Measurements from ENCODE around the gene TMEM135. TPM values are rescaled to one million over a fixed set of nuclear protein-coding genes. Genes with fewer than 3 reads are reported as not detected.
"Not testable (repeated sequence)": the region's sequence is repeated elsewhere in the genome, so short reads cannot be mapped to it uniquely, and the experiment has no call there.

TMEM135 gene
- total RNA-seq, 1 donor from 2014 or later = 15.9 TPM

- DNase-seq (ENCODE audit: extremely low read depth, low read depth, low spot score) = no peak
These were observed 215.1 kb downstream of the TMEM135 start for GRCh38 chr11:87252869-87253268.

GRCh38 chr11:87254562-87254961 is 216.8 kb downstream of the TMEM135 start:
- no peak for DNase-seq (ENCODE audit: extremely low read depth, low read depth, low spot score)

GRCh38 chr11:87255589-87255988 is 217.9 kb downstream of the TMEM135 start:
- DNase-seq (ENCODE audit: extremely low read depth, low read depth, low spot score) = no peak

- DNase-seq (ENCODE audit: extremely low read depth, low read depth, low spot score) = no peak
These were observed 219.1 kb downstream of the TMEM135 start for GRCh38 chr11:87256694-87257340.

- no peak for DNase-seq (ENCODE audit: extremely low read depth, low read depth, low spot score)
These were observed 220.6 kb downstream of the TMEM135 start for GRCh38 chr11:87258171-87258833.

- no peak for DNase-seq (ENCODE audit: extremely low read depth, low read depth, low spot score)
These were observed 222.0 kb downstream of the TMEM135 start for GRCh38 chr11:87259736-87260135.

GRCh38 chr11:87260811-87261210 is 223.1 kb downstream of the TMEM135 start:
- DNase-seq (ENCODE audit: extremely low read depth, low read depth, low spot score) = no peak

GRCh38 chr11:87263264-87263838 is 225.6 kb downstream of the TMEM135 start:
- no peak for DNase-seq (ENCODE audit: extremely low read depth, low read depth, low spot score)

- no peak for DNase-seq (ENCODE audit: extremely low read depth, low read depth, low spot score)
These were observed 226.2 kb downstream of the TMEM135 start for GRCh38 chr11:87263979-87264378.

GRCh38 chr11:87265132-87265531 is 227.4 kb downstream of the TMEM135 start:
- no peak for DNase-seq (ENCODE audit: extremely low read depth, low read depth, low spot score)

- DNase-seq (ENCODE audit: extremely low read depth, low read depth, low spot score) = no peak
These were observed 228.2 kb downstream of the TMEM135 start for GRCh38 chr11:87265979-87266378.

- DNase-seq (ENCODE audit: extremely low read depth, low read depth, low spot score) = no peak
These were observed 229.0 kb downstream of the TMEM135 start for GRCh38 chr11:87266751-87267150.

- DNase-seq (ENCODE audit: extremely low read depth, low read depth, low spot score) = not testable (repeated sequence)
These were observed 234.2 kb downstream of the TMEM135 start for GRCh38 chr11:87271951-87272350.

GRCh38 chr11:87275176-87275575 is 237.4 kb downstream of the TMEM135 start:
- no peak for DNase-seq (ENCODE audit: extremely low read depth, low read depth, low spot score)

GRCh38 chr11:87280143-87280542 is 242.4 kb downstream of the TMEM135 start:
- no peak for DNase-seq (ENCODE audit: extremely low read depth, low read depth, low spot score)

GRCh38 chr11:87281496-87281895 is 243.8 kb downstream of the TMEM135 start:
- DNase-seq (ENCODE audit: extremely low read depth, low read depth, low spot score) = peak; percentile 72

- no peak for DNase-seq (ENCODE audit: extremely low read depth, low read depth, low spot score)
These were observed 246.6 kb downstream of the TMEM135 start for GRCh38 chr11:87284306-87284705.

GRCh38 chr11:87285674-87286073 is 247.9 kb downstream of the TMEM135 start:
- DNase-seq (ENCODE audit: extremely low read depth, low read depth, low spot score) = not testable (repeated sequence)

GRCh38 chr11:87286338-87286737 is 248.6 kb downstream of the TMEM135 start:
- no peak for DNase-seq (ENCODE audit: extremely low read depth, low read depth, low spot score)

GRCh38 chr11:87290304-87290922 is 252.7 kb downstream of the TMEM135 start:
- DNase-seq (ENCODE audit: extremely low read depth, low read depth, low spot score) = peak; percentile 52

- DNase-seq (ENCODE audit: extremely low read depth, low read depth, low spot score) = no peak
These were observed 254.9 kb downstream of the TMEM135 start for GRCh38 chr11:87292598-87292997.

GRCh38 chr11:87295237-87295636 is 257.5 kb downstream of the TMEM135 start:
- DNase-seq (ENCODE audit: extremely low read depth, low read depth, low spot score) = no peak
